Heart right ventricle (tissue), 16 donors: ENCODE measurements around the gene TSC2. TPM values are rescaled to one million over a fixed set of nuclear protein-coding genes. Genes with fewer than 3 reads are reported as not detected.

Experiments
- ATAC-seq, 8 donors: fragments of 200-7000 bp; cut with Tn5 transposase; one replicate each; pipeline ENCODE4 v1.9.1; 2020; ENCODE audit warnings: mild to moderate bottlenecking in 8 of 8, moderate library complexity in 8 of 8, moderate number of reproducible peaks in 1 of 8
- DNase-seq, 2 donors: peaks; one replicate each; pipeline ENCODE4 v3.0.0-alpha.2; 2020
- H3K27ac ChIP-seq, 10 donors: fragments of 200-600 bp; sonication (generic) in 2 of 10; one replicate each; pipeline versions ENCODE4 v1.5.0 to v1.8.0; 2020 to 2022; ENCODE audit warnings: mild to moderate bottlenecking in 3 of 10
- H3K27me3 ChIP-seq, 7 donors: fragments of 200-600 bp; one replicate each; pipeline ENCODE4 v1.8.0; 2021 to 2022; ENCODE audit warnings: mild to moderate bottlenecking in 2 of 7
- H3K36me3 ChIP-seq, 9 donors: fragments of 200-600 bp; sonication (generic) in 1 of 9; one replicate each; pipeline versions ENCODE4 v1.5.0 to v1.8.0; 2020 to 2022; ENCODE audit warnings: mild to moderate bottlenecking in 2 of 9
- H3K4me1 ChIP-seq, 9 donors: fragments of 200-600 bp; sonication (generic) in 1 of 9; one replicate each; pipeline versions ENCODE4 v1.5.0 to v1.8.0; 2020 to 2022; ENCODE audit warnings: mild to moderate bottlenecking in 4 of 9
- H3K4me3 ChIP-seq, 10 donors: fragments of 200-600 bp; sonication (generic) in 2 of 10; one replicate each; pipeline versions ENCODE4 v1.5.0 to v1.8.0; 2020 to 2022; ENCODE audit warnings: mild to moderate bottlenecking in 7 of 10, moderate library complexity in 2 of 10
- H3K9me3 ChIP-seq, 11 donors: fragments of 200-600 bp in 10 of 11; sonication (generic) in 2 of 11; one replicate each; pipeline versions ENCODE4 v1.5.0 to v1.8.0; 2013 to 2022; ENCODE audit warnings: mild to moderate bottlenecking in 2 of 11, control low read depth in 1 of 11, moderate library complexity in 1 of 11
- CTCF ChIP-seq, 9 donors: fragments of 200-600 bp; sonication (generic) in 2 of 9; IDR thresholded peaks; one replicate each; pipeline versions ENCODE4 v1.5.0 to v1.8.0; 2021 to 2022; ENCODE audit warnings: antibody characterized with exemption in 9 of 9, mild to moderate bottlenecking in 5 of 9, moderate library complexity in 1 of 9
- WGBS, 2 donors: extraction: QIAGEN DNeasy Blood & Tissue Kit; methylation state at CpG; one replicate each; pipeline ENCODE4 v1.1.7; 2013; ENCODE audit warnings: inconsistent platforms in 1 of 2; 5-methylcytosine and 5-hydroxymethylcytosine counted together
- intact Hi-C, 10 donors: fragments of 100-400 bp; cut with DNase I; formaldehyde crosslinking; loops; one replicate each; pipeline versions ENCODE4 v1.11.1 to v1.14.2; 2022
- polyA plus RNA-seq, 2 donors: library from polyadenylated mRNA; stranded (reverse); fragments of 200-250 nt; gene quantifications; one replicate each; pipeline ENCODE4 v1.2.3, GENCODE V29; 2013
- total RNA-seq, 10 donors: library from RNA; stranded (reverse); fragmentation: NEBNext Ultra II Directional in 3 of 10; extraction: Animal tissue kit (Norgen Biotek cat#: 25700) in 3 of 10; gene quantifications; one replicate each; pipeline versions ENCODE4 v1.2.1 to v1.2.4, GENCODE V29; 2021 to 2023
- donor health status: Arrhythmogenic right ventricular cardiomyopathy.
- donor health status: ischemic (EF 13 %, LVEDD 7.1; RV severe dilation, severe dysfunction).
- donor health status: healthy with polysubstance abuse.
- donor health status: DM: no; HTN: yes; CAD: no.
- donor health status: DM: no; HTN: no; CAD: no.
- donor health status: ischemic (EF 25% LVEDD 6.9; RV normal size, moderate dysfunction).
- donor health status: ischemic (EF 25% LVEDD 5.7; RV mildly dilated, moderate dysfunction).
- donor health status: healthy.
- donor health status: DM: yes; HTN: yes; CAD: no.
- donor health status: Ischemic cardiomyopathy.
- donor health status: ischemic (EF 35%, LVEDD 5.7; RV mildly dilated, moderate dysfunction).
- donor health status: nonischemic (EF 11% LVEDD 7.7; RV severe dilation, severe dysfunction).
- donor health status: DM: yes; HTN: yes; CAD: no.
- donor health status: PGD.
- donor health status: ischemic (EF 29% LVEDD 5.4; RV normal size, mild dysfunction).
- donor health status: nonischemic (EF 23%, LVEDD 6.1; RV moderate dilation, normal function).

Gene TSC2
- total and polyA plus RNA-seq, 12 donors = 28.8 to 87.0 (median 71.5) TPM

- Histone ChIP-seq H3K36me3 (peaks cover 16 to 70% (median 54%) of the 10 kb centered on the region in 9 donors), H3K4me1 (peaks cover 23 to 49% (median 34%) of the 10 kb centered on the region in 9 donors), H3K27ac (no peak overlapping the region), H3K27me3 (no peaks in the 10 kb centered on the region), H3K4me3 (no peak overlapping the region), H3K9me3 (no peaks in the 10 kb centered on the region)
- TF ChIP-seq CTCF (IDR thresholded peaks at IDR 0.05) = no peak
- ATAC-seq (no peak), DNase-seq (no peak)
- intact Hi-C loops = loop anchor here in 2 of 10 donors (5.0 to 10.0 kb wide), 2 partner anchors 140 to 142 kb away; partner anchors contain the start of gene RAB26 (in 1 of the 2)
- WGBS, 2 donors = 93 to 94% methylated on average over 46 to 47 of the region's 47 CpGs
Measured at GRCh38 chr16:2002406-2003230, 45.2 kb upstream of the TSC2 start.

DNA sequence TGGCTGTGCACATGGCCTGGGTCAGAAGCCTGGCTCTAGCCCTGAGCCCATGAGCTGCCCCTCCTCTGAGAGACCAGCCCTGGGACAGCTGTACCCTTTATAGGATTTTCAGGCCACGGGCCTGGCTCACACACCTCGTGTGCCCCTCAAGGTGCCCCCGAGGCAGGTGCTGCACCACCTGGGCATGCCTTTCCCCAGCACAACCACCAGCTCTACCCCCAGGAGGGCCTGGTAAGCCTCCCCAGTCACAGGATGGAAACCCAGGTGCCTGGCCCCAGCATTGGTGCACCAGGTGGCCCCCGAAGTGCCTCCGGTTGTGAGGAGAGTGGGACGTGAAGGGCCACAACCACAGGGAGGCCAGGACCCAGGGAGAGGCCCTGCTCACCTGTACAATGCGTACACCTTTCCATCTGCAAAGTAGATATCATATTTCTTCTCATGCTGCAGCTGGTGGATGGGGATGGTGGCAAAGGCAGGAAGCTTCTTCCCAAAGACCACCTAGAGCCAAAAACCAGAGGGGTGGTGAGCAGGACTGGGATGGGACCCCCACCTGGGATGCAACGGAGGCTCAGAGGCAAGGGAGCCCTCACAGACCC lies 44.5 kb upstream of the TSC2 start:
- intact Hi-C loops = loop anchor here in 2 of 10 donors (5.0 to 10.0 kb wide), 2 partner anchors 139 to 141 kb away; partner anchors contain the start of gene RAB26 (in 1 of the 2)
- Histone ChIP-seq H3K27me3 (no peaks in the 10 kb centered on the region), H3K9me3 (no peaks in the 10 kb centered on the region), H3K4me3 (no peak overlapping the region), H3K4me1 (peaks cover 30 to 52% (median 41%) of the 10 kb centered on the region in 9 donors), H3K36me3 (peaks cover 16 to 67% (median 48%) of the 10 kb centered on the region in 9 donors), H3K27ac (peak overlapping the region in 2 of 10 donors; percentile 36 to 43)
- no peak for TF ChIP-seq CTCF (IDR thresholded peaks at IDR 0.05)
- no peak for ATAC-seq
- DNase-seq = no peak
- 82 to 85% methylated on average over 8 of the region's 8 CpGs for whole genome bisulfite sequencing, 2 donors

DNA sequence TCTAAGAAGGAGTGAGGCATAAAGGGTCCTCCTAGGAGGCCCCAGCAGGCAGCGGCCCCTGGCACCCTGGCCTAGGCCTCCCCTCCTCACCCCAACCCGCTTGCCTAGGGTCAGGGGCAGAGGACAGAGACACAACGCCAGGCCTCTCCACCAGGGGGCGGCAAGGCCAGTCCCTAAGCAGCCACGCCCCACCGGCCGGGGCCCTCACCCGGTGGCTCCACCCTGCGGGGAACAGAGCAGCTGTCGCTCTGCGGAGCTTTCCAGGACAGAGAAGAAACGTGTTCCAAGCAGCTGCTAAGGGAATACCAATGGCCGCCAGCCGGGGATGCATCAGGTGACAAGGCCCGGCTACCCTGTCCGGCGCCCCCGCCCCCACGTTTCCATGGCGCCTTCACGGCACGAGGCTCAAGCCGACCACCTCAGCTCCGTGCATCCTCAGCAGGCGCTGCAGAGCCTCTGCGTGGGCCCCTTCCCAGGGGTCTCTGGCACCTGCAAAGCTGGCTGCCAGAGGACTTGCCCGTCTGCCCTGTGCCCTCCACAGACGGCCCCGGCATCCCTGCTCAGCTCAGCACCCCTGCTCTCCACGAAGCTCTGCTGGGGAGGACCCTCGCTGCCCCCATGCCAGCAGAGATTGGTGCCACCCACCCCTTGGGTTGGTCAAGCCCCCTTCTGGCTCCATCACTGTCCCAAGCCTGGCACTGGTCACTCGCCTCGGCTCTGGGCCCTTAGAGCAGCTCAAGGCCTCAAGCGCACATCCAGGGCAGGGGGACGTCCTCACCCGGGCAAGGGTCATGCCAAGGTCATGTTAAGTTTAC lies 43.8 kb upstream of the TSC2 start:
- peak; percentile 87 to 98 (median 97) for TF ChIP-seq CTCF (IDR thresholded peaks at IDR 0.05)
- intact Hi-C loops = loop anchor here in 2 of 10 donors (5.0 to 10.0 kb wide), 2 partner anchors 138 to 141 kb away; partner anchors contain the start of gene RAB26 (in 1 of the 2)
- H3K4me3 ChIP-seq = peak overlapping the region in 6 of 10 donors; percentile 9 to 34 (median 22)
- no peaks in the 10 kb centered on the region for H3K27me3 ChIP-seq
- H3K4me1 ChIP-seq = peaks cover 34 to 59% (median 47%) of the 10 kb centered on the region in 9 donors
- peak; percentile 89 to 90 for DNase-seq
- WGBS, 2 donors = 28 to 31% methylated on average over 36 of the region's 36 CpGs
- H3K36me3 ChIP-seq = peaks cover 16 to 60% (median 42%) of the 10 kb centered on the region in 9 donors
- H3K27ac ChIP-seq = peak overlapping the region in 4 of 10 donors; percentile 34 to 59 (median 40)
- peak; percentile 80 to 90 (median 87) for ATAC-seq
- no peaks in the 10 kb centered on the region for H3K9me3 ChIP-seq
